ENCODE data around the gene SNX12. TPM values are rescaled to one million over a fixed set of nuclear protein-coding genes. Genes with fewer than 3 reads are reported as not detected.

Gene SNX12
- total and polyA plus RNA-seq, 2 experiments from 2014 or later, result 10.4 to 76.1 TPM

GRCh38 chrX:71105628-71106027 lies 37.5 kb upstream of the SNX12 start:
- Histone ChIP-seq H2AFZ (no peak overlapping the region), H3K9ac (no peak overlapping the region), H3K9me3 (ENCODE audit: low read depth) (no peaks in the 10 kb centered on the region), H3K27ac (no peak overlapping the region), H4K20me1 (ENCODE audit: insufficient read depth) (no peaks in the 10 kb centered on the region), H3K9me2 (ENCODE audit: insufficient read depth) (no peaks in the 10 kb centered on the region), H3K4me1 (ENCODE audit: insufficient read depth) (no peaks in the 10 kb centered on the region), H3K27me3 (replicated peaks; ENCODE audit: insufficient read depth) (no peaks in the 10 kb centered on the region), H3K4me3 (no peak overlapping the region), H3K36me3 (ENCODE audit: low read depth) (no peaks in the 10 kb centered on the region), H3K79me2 (ENCODE audit: insufficient read depth) (no peaks in the 10 kb centered on the region), H3K4me2 (ENCODE audit: unreplicated experiment) (no peak overlapping the region), H3F3A (ENCODE audit: insufficient read depth) (no peaks in the 10 kb centered on the region)
- DNase-seq, result no peak
- TF ChIP-seq EZH2 (IDR thresholded peaks at IDR 0.05; ENCODE audit: insufficient read depth, poor library complexity, severe bottlenecking) (no peak), EZH2phosphoT487 (IDR thresholded peaks at IDR 0.05; ENCODE audit: insufficient read depth, low read depth) (no peak)
- 94 to 100% methylated on average over 3 of the region's 3 CpGs for WGBS, 2 experiments (ENCODE audit: low coverage in 1 of 2, low lambda C conversion rate in 2 of 2, missing lambda C conversion rate in 2 of 2)
- in situ Hi-C loops (cut with MboI), result no loop called here

- H3K4me2 ChIP-seq (ENCODE audit: unreplicated experiment), result no peak overlapping the region
- TF ChIP-seq EZH2phosphoT487 (IDR thresholded peaks at IDR 0.05; ENCODE audit: insufficient read depth, low read depth), result no peak
- TF ChIP-seq EZH2 (IDR thresholded peaks at IDR 0.05; ENCODE audit: insufficient read depth, poor library complexity, severe bottlenecking), result no peak
- no peaks in the 10 kb centered on the region for H3F3A ChIP-seq (ENCODE audit: insufficient read depth)
- no peaks in the 10 kb centered on the region for H3K27me3 ChIP-seq (replicated peaks; ENCODE audit: insufficient read depth)
- H3K36me3 ChIP-seq (ENCODE audit: low read depth), result no peaks in the 10 kb centered on the region
- no peaks in the 10 kb centered on the region for H3K79me2 ChIP-seq (ENCODE audit: insufficient read depth)
- no peak overlapping the region; the same call in 1 of the 2 replicates for H2AFZ ChIP-seq
- H3K4me3 ChIP-seq, result no peak overlapping the region
- H3K9me3 ChIP-seq (ENCODE audit: low read depth), result no peaks in the 10 kb centered on the region
- H4K20me1 ChIP-seq (ENCODE audit: insufficient read depth), result no peaks in the 10 kb centered on the region
- H3K9me2 ChIP-seq (ENCODE audit: insufficient read depth), result no peaks in the 10 kb centered on the region
- H3K4me1 ChIP-seq (ENCODE audit: insufficient read depth), result no peaks in the 10 kb centered on the region
- in situ Hi-C loops (cut with MboI), result no loop called here
- H3K9ac ChIP-seq, result no peak overlapping the region
- no peak overlapping the region for H3K27ac ChIP-seq
- DNase-seq, result peak; percentile 14
- 37 to 60% methylated on average over 2 to 10 of the region's 10 CpGs for WGBS, 2 experiments (ENCODE audit: low coverage in 1 of 2, low lambda C conversion rate in 2 of 2, missing lambda C conversion rate in 2 of 2)
Measured at GRCh38 chrX:71103110-71103983, 35.2 kb upstream of the SNX12 start.

- Histone ChIP-seq H3F3A (ENCODE audit: insufficient read depth) (no peaks in the 10 kb centered on the region), H3K36me3 (ENCODE audit: low read depth) (no peaks in the 10 kb centered on the region), H3K79me2 (ENCODE audit: insufficient read depth) (no peaks in the 10 kb centered on the region), H3K4me1 (ENCODE audit: insufficient read depth) (no peaks in the 10 kb centered on the region), H3K4me2 (ENCODE audit: unreplicated experiment) (no peak overlapping the region), H3K4me3 (no peak overlapping the region), H3K9ac (no peak overlapping the region), H3K9me3 (ENCODE audit: low read depth) (no peaks in the 10 kb centered on the region), H3K27ac (no peak overlapping the region), H2AFZ (no peak overlapping the region), H3K27me3 (replicated peaks; ENCODE audit: insufficient read depth) (no peaks in the 10 kb centered on the region), H3K9me2 (ENCODE audit: insufficient read depth) (no peaks in the 10 kb centered on the region), H4K20me1 (ENCODE audit: insufficient read depth) (no peaks in the 10 kb centered on the region)
- in situ Hi-C loops (cut with MboI), result no loop called here
- DNase-seq, result no peak
- 0 to 31% methylated on average over 1 to 3 of the region's 3 CpGs for WGBS, 2 experiments (ENCODE audit: low coverage in 1 of 2, low lambda C conversion rate in 2 of 2, missing lambda C conversion rate in 2 of 2)
- no peak for TF ChIP-seq EZH2phosphoT487 (IDR thresholded peaks at IDR 0.05; ENCODE audit: insufficient read depth, low read depth)
- no peak for TF ChIP-seq EZH2 (IDR thresholded peaks at IDR 0.05; ENCODE audit: insufficient read depth, poor library complexity, severe bottlenecking)
Measured at GRCh38 chrX:71102292-71102691, 34.2 kb upstream of the SNX12 start.

- in situ Hi-C loops (cut with MboI), result no loop called here
- Histone ChIP-seq H3K27me3 (replicated peaks; ENCODE audit: insufficient read depth) (no peaks in the 10 kb centered on the region), H3K4me2 (ENCODE audit: unreplicated experiment) (no peak overlapping the region), H3F3A (ENCODE audit: insufficient read depth) (no peaks in the 10 kb centered on the region), H2AFZ (no peak overlapping the region), H4K20me1 (ENCODE audit: insufficient read depth) (no peaks in the 10 kb centered on the region), H3K9me2 (ENCODE audit: insufficient read depth) (no peaks in the 10 kb centered on the region), H3K4me1 (ENCODE audit: insufficient read depth) (no peaks in the 10 kb centered on the region), H3K9me3 (ENCODE audit: low read depth) (no peaks in the 10 kb centered on the region), H3K4me3 (no peak overlapping the region), H3K79me2 (ENCODE audit: insufficient read depth) (no peaks in the 10 kb centered on the region), H3K27ac (no peak overlapping the region), H3K36me3 (ENCODE audit: low read depth) (no peaks in the 10 kb centered on the region), H3K9ac (no peak overlapping the region)
- TF ChIP-seq EZH2 (IDR thresholded peaks at IDR 0.05; ENCODE audit: insufficient read depth, poor library complexity, severe bottlenecking) (no peak), EZH2phosphoT487 (IDR thresholded peaks at IDR 0.05; ENCODE audit: insufficient read depth, low read depth) (no peak)
- 83 to 89% methylated on average over 16 to 24 of the region's 31 CpGs for WGBS, 2 experiments (ENCODE audit: low coverage in 1 of 2, low lambda C conversion rate in 2 of 2, missing lambda C conversion rate in 2 of 2)
- no peak for DNase-seq
Measured at GRCh38 chrX:71100581-71101505, 32.7 kb upstream of the SNX12 start.
